GM12874 (cell line): ENCODE data around the gene LSM2.

Source experiments
- CTCF ChIP-seq: IDR thresholded peaks from 2 replicates; pipeline ENCODE4 v1.5.1; 2011; ENCODE audit warnings: low read depth, mild to moderate bottlenecking, control low read depth, low read length, moderate library complexity; ENCODE audit not compliant: insufficient read depth

LSM2 gene

GRCh38 chr6:31785475-31785874, 21.3 kb downstream of the LSM2 start:
- TF ChIP-seq CTCF = no peak

GRCh38 chr6:31784098-31784925, 22.5 kb downstream of the LSM2 start:
- TF ChIP-seq CTCF = no peak

- TF ChIP-seq CTCF = no peak
These were observed 24.5 kb downstream of the LSM2 start for GRCh38 chr6:31782126-31782855.

GRCh38 chr6:31781244-31782125, 25.3 kb downstream of the LSM2 start:
- TF ChIP-seq CTCF = no peak

- TF ChIP-seq CTCF = no peak
These were observed 26.1 kb downstream of the LSM2 start for GRCh38 chr6:31780507-31781243.

- no peak for TF ChIP-seq CTCF
These were observed 26.9 kb downstream of the LSM2 start for GRCh38 chr6:31779908-31780307.
